OCI-LY1 (cell line): ENCODE results near the gene FMN1.

ENCODE experiments used
- H2AFZ ChIP-seq: fragments of 200-600 bp; sonication (generic), shearing (Covaris generic); 2 replicates; pipeline ENCODE4 v1.6.0; 2014; ENCODE audit warnings: antibody characterized with exemption, mild to moderate bottlenecking, low read length
- H3F3A ChIP-seq: fragments of 200-600 bp; sonication (generic), shearing (Covaris generic); 2 replicates; pipeline ENCODE4 v1.6.0; 2014; ENCODE audit warnings: mild to moderate bottlenecking, antibody characterized with exemption, low read length, moderate library complexity; ENCODE audit not compliant: insufficient read depth
- H3K27ac ChIP-seq: fragments of 200-600 bp; sonication (generic); 2 replicates; pipeline ENCODE4 v1.5.1; 2014; ENCODE audit warnings: low read length, mixed run types, mild to moderate bottlenecking, low read depth; ENCODE audit not compliant: poor library complexity, severe bottlenecking
- H3K27me3 ChIP-seq: fragments of 200-600 bp; sonication (generic); 2 replicates; pipeline ENCODE4 v1.6.0; 2014; ENCODE audit warnings: antibody characterized with exemption, mild to moderate bottlenecking, low read length, moderate library complexity; ENCODE audit not compliant: insufficient read depth
- H3K36me3 ChIP-seq: fragments of 200-600 bp; sonication (generic); 2 replicates; pipeline ENCODE4 v1.6.1; 2014; ENCODE audit warnings: mild to moderate bottlenecking, antibody characterized with exemption, low read length, moderate library complexity, mixed read lengths; ENCODE audit not compliant: insufficient read depth
- H3K4me1 ChIP-seq: fragments of 200-600 bp; sonication (generic); 2 replicates; pipeline ENCODE4 v1.5.1; 2014; ENCODE audit warnings: mild to moderate bottlenecking, low read length, moderate library complexity; ENCODE audit not compliant: insufficient read depth, severe bottlenecking
- H3K4me2 ChIP-seq: fragments of 200-600 bp; sonication (generic), shearing (Covaris generic); 2 replicates; pipeline ENCODE4 v1.6.1; 2014; ENCODE audit warnings: low read length
- H3K4me3 ChIP-seq: fragments of 200-600 bp; sonication (generic); 2 replicates; pipeline ENCODE4 v1.5.1; 2014; ENCODE audit warnings: low read length, low read depth, mild to moderate bottlenecking, mixed read lengths; ENCODE audit not compliant: poor library complexity, severe bottlenecking
- H3K79me2 ChIP-seq: fragments of 200-600 bp; shearing (Covaris generic); 2 replicates; pipeline ENCODE4 v1.6.1; 2016; ENCODE audit warnings: mixed run types, low read length, mixed read lengths; ENCODE audit not compliant: insufficient read depth
- H3K9ac ChIP-seq: fragments of 200-600 bp; sonication (generic), shearing (Covaris generic); 2 replicates; pipeline ENCODE4 v1.6.1; 2014; ENCODE audit warnings: mild to moderate bottlenecking, low read length, mixed read lengths
- H3K9me2 ChIP-seq: fragments of 200-600 bp; sonication (generic), shearing (Covaris generic); 2 replicates; pipeline ENCODE4 v1.6.1; 2014; ENCODE audit warnings: low read depth, mild to moderate bottlenecking, low read length, mixed read lengths
- H3K9me3 ChIP-seq: fragments of 200-600 bp; shearing (Covaris generic); 2 replicates; pipeline ENCODE4 v1.6.1; 2014; ENCODE audit warnings: low read length, mixed read lengths
- H4K20me1 ChIP-seq: fragments of 200-600 bp; sonication (generic), shearing (Covaris generic); 2 replicates; pipeline ENCODE4 v1.6.0; 2016; ENCODE audit warnings: mild to moderate bottlenecking, low read length; ENCODE audit not compliant: insufficient read depth
- EZH2 ChIP-seq: fragments of 200-600 bp; sonication (generic), shearing (Covaris generic); IDR thresholded peaks from 2 replicates; pipeline ENCODE4 v1.8.0; 2017; ENCODE audit warnings: borderline replicate concordance, mixed run types, mild to moderate bottlenecking, antibody characterized with exemption, low read length, moderate library complexity, mixed read lengths
- TF ChIP-seq, protein P1 (sequence below): fragments of 200-600 bp; sonication (generic), shearing (Covaris generic); IDR thresholded peaks from 2 replicates; pipeline ENCODE4 v1.5.1; 2017; ENCODE audit warnings: mild to moderate bottlenecking, antibody characterized with exemption, low read length, moderate library complexity, mixed read lengths

The FMN1 gene

DNA sequence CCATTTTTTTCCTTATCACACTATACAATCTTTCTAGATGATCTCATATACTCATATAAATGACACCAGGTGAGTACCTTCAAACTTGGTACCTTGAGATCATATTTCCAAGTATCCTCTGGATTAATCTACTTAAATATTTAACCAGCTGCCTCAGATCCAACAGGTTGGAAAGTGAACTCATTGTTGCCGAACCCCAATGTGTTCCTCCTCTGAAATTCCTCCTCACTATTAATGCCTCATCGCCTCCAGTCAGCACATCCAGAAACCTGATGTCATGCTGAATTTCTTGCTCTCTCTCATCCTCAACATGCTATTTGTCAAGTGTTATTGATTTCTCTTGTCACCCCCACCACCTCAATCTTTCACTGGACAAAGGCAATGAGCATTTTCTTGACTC, 221.8 kb downstream of the FMN1 start:
- no peaks in the 10 kb centered on the region for H3K27me3 ChIP-seq
- TF ChIP-seq, protein P1, sequence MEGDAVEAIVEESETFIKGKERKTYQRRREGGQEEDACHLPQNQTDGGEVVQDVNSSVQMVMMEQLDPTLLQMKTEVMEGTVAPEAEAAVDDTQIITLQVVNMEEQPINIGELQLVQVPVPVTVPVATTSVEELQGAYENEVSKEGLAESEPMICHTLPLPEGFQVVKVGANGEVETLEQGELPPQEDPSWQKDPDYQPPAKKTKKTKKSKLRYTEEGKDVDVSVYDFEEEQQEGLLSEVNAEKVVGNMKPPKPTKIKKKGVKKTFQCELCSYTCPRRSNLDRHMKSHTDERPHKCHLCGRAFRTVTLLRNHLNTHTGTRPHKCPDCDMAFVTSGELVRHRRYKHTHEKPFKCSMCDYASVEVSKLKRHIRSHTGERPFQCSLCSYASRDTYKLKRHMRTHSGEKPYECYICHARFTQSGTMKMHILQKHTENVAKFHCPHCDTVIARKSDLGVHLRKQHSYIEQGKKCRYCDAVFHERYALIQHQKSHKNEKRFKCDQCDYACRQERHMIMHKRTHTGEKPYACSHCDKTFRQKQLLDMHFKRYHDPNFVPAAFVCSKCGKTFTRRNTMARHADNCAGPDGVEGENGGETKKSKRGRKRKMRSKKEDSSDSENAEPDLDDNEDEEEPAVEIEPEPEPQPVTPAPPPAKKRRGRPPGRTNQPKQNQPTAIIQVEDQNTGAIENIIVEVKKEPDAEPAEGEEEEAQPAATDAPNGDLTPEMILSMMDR, result no peak
- no peak for TF ChIP-seq EZH2
- no peaks in the 10 kb centered on the region for H4K20me1 ChIP-seq
- no peak overlapping the region for H3K4me3 ChIP-seq
- no peaks in the 10 kb centered on the region for H3K36me3 ChIP-seq
- no peaks in the 10 kb centered on the region for H3K9me2 ChIP-seq
- H2AFZ ChIP-seq, result no peak overlapping the region
- no peak overlapping the region for H3K27ac ChIP-seq
- no peak overlapping the region for H3K4me2 ChIP-seq
- no peak overlapping the region for H3K9ac ChIP-seq
- H3F3A ChIP-seq, result no peaks in the 10 kb centered on the region
- no peaks in the 10 kb centered on the region for H3K4me1 ChIP-seq
- no peaks in the 10 kb centered on the region for H3K79me2 ChIP-seq
- H3K9me3 ChIP-seq, result no peaks in the 10 kb centered on the region

DNA sequence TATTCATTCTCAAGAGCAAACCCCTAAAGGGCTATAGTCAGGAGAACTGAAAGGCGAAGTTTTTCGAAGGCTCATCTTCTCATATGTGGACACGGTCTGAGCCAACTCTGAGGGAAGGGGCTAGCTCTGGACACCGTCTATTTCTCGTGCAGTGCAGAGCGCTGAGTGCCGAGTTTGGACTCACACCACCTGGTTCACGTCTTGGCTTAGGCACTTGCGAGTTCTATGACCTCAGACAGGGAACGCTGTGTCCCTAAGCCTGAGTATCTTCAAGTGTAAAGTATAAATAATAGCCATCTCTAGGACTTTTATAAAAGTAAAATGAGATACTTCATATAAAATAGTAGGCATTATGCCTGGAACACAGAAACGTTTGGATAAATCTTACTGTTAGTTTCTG, 223.7 kb downstream of the FMN1 start:
- no peak overlapping the region for H3K4me2 ChIP-seq
- H3F3A ChIP-seq, result no peaks in the 10 kb centered on the region
- no peak overlapping the region for H3K9ac ChIP-seq
- H3K36me3 ChIP-seq, result no peaks in the 10 kb centered on the region
- H3K9me3 ChIP-seq, result no peaks in the 10 kb centered on the region
- no peak overlapping the region for H2AFZ ChIP-seq
- no peaks in the 10 kb centered on the region for H3K27me3 ChIP-seq
- H3K27ac ChIP-seq, result no peak overlapping the region
- no peak for TF ChIP-seq EZH2
- TF ChIP-seq, protein P1, result no peak
- no peaks in the 10 kb centered on the region for H3K9me2 ChIP-seq
- no peaks in the 10 kb centered on the region for H3K4me1 ChIP-seq
- no peaks in the 10 kb centered on the region for H4K20me1 ChIP-seq
- no peak overlapping the region for H3K4me3 ChIP-seq
- H3K79me2 ChIP-seq, result no peaks in the 10 kb centered on the region

DNA sequence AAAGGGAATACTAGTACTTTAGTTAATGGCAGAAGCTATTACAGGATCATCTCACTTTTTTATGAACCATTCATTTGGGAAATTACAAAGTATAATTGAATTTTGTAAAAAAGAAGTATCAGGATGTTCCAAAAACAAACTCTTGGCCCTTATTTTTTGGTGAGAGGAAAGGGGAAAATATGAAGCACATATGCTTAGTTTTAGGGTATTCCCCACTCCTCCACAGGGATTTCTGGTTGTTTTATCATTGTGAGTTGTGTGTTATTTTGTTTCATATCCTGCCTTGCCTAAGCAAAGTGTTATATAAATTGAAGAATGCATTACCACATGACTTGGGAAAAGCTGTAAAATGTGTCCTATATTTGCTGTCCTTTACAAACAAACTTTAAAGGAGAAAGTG, 227.0 kb downstream of the FMN1 start:
- Histone ChIP-seq H4K20me1 (no peaks in the 10 kb centered on the region), H3K27ac (no peak overlapping the region), H3K9me2 (no peaks in the 10 kb centered on the region), H3K9me3 (no peaks in the 10 kb centered on the region), H3K4me1 (no peaks in the 10 kb centered on the region), H3F3A (no peaks in the 10 kb centered on the region), H3K79me2 (no peaks in the 10 kb centered on the region), H3K36me3 (no peaks in the 10 kb centered on the region), H3K4me3 (no peak overlapping the region), H3K27me3 (no peaks in the 10 kb centered on the region), H3K4me2 (no peak overlapping the region), H3K9ac (no peak overlapping the region), H2AFZ (no peak overlapping the region)
- TF ChIP-seq, protein P1, result no peak
- no peak for TF ChIP-seq EZH2
